ENCODE data around the gene IL3.
"Not testable (repeated sequence)": the region's sequence is repeated elsewhere in the genome, so short reads cannot be mapped to it uniquely, and the experiment has no call there.

The IL3 gene

GRCh38 chr5:132098151-132098594 lies 37.7 kb downstream of the IL3 start:
- no peak for DNase-seq

GRCh38 chr5:132098621-132099020 lies 38.2 kb downstream of the IL3 start:
- DNase-seq: no peak

GRCh38 chr5:132099076-132099748 lies 38.8 kb downstream of the IL3 start:
- no peak for DNase-seq

- no peak for DNase-seq
Observed at GRCh38 chr5:132099905-132100304, 39.5 kb downstream of the IL3 start.

- no peak for DNase-seq
Observed at GRCh38 chr5:132100672-132101261, 40.3 kb downstream of the IL3 start.

- DNase-seq: no peak
Observed at GRCh38 chr5:132101385-132101880, 41.0 kb downstream of the IL3 start.

GRCh38 chr5:132102101-132102701 lies 41.7 kb downstream of the IL3 start:
- DNase-seq: no peak

- no peak for DNase-seq
Observed at GRCh38 chr5:132102944-132103331, 42.5 kb downstream of the IL3 start.

- no peak for DNase-seq
Observed at GRCh38 chr5:132103332-132103951, 43.0 kb downstream of the IL3 start.

- DNase-seq: no peak
Observed at GRCh38 chr5:132103969-132104391, 43.5 kb downstream of the IL3 start.

GRCh38 chr5:132104556-132104955 lies 44.1 kb downstream of the IL3 start:
- no peak for DNase-seq

GRCh38 chr5:132105688-132106087 lies 45.2 kb downstream of the IL3 start:
- no peak for DNase-seq

- not testable (repeated sequence) for DNase-seq
Observed at GRCh38 chr5:132108495-132108894, 48.0 kb downstream of the IL3 start.

- not testable (repeated sequence) for DNase-seq
Observed at GRCh38 chr5:132108957-132109356, 48.5 kb downstream of the IL3 start.

- DNase-seq: no peak
Observed at GRCh38 chr5:132109494-132110053, 49.1 kb downstream of the IL3 start.

GRCh38 chr5:132110195-132110594 lies 49.7 kb downstream of the IL3 start:
- no peak for DNase-seq

GRCh38 chr5:132110930-132111329 lies 50.5 kb downstream of the IL3 start:
- DNase-seq: no peak

GRCh38 chr5:132112111-132112510 lies 51.7 kb downstream of the IL3 start:
- DNase-seq: no peak

All from NCI-H2029 treated with DMSO at 0.1 percent for 48 hours (cell line).